Measurements from ENCODE around the gene MAPKAP1. TPM values are rescaled to one million over a fixed set of nuclear protein-coding genes. Genes with fewer than 3 reads are reported as not detected.

MAPKAP1 gene
- total and polyA plus RNA-seq, 2 of the 13 experiments (the other 11 are each of a cell fraction or from before 2014, with no cell fraction given) = 45.0 to 64.3 TPM

- in situ Hi-C loops (cut with HindIII; ENCODE audit: extremely low pct_ligation_motif_present, low pct_unique_long_range_greater_than_20kb) (no loop called here), intact Hi-C loops (cut with micrococcal nuclease; ENCODE audit: unreplicated experiment) (no loop called here)
- no peak overlapping the region for H3K9ac ChIP-seq (ENCODE audit: insufficient read depth, low read depth, low read length)
- no peaks in the 10 kb centered on the region for H3K9me3 ChIP-seq (ENCODE audit: low read length)
- H3K4me3 ChIP-seq (replicated peaks in 1 of 3; ENCODE audit: insufficient read depth in 1 of 3, low read depth in 2 of 3, low read length in 3 of 3) = no peak overlapping the region
- no peaks in the 10 kb centered on the region for H3K36me3 ChIP-seq (replicated peaks in 1 of 2; ENCODE audit: control insufficient read depth in 1 of 2, insufficient read depth in 2 of 2, low read length in 2 of 2)
- H2AFZ ChIP-seq (ENCODE audit: low read length) = no peak overlapping the region
- no peaks in the 10 kb centered on the region for H3K79me2 ChIP-seq (ENCODE audit: insufficient read depth, low read length)
- ATAC-seq (no peak), FAIRE-seq (no peak), DNase-seq (ENCODE audit: low spot score) (no peak)
- BruUV-seq (replicated peaks) = no TSS peak
- no peaks in the 10 kb centered on the region for H3K27me3 ChIP-seq (ENCODE audit: control insufficient read depth in 1 of 2, insufficient read depth in 2 of 2, low read length in 2 of 2)
- H3K4me1 ChIP-seq (ENCODE audit: insufficient read depth, low read length) = peaks cover 21% of the 10 kb centered on the region
- WGBS (ENCODE audit: low lambda C conversion rate) = 100% methylated on average over 1 of the region's 1 CpG
- CTCF ChIA-PET (ENCODE audit: low intra/inter-chr PET ratio, low total read pairs) = no interaction called here
- no peak for TF ChIP-seq NONO (IDR thresholded peaks at IDR 0.05)
- TF ChIP-seq NONO (CRISPR knock-in tag; conservative IDR thresholded peaks at IDR 0.05) = no peak
- no peak for TF ChIP-seq FOXA1 (IDR thresholded peaks at IDR 0.05)
- TF ChIP-seq FOXA1 (CRISPR knock-in tag; IDR thresholded peaks at IDR 0.05) = no peak
- TF ChIP-seq ZNF639 (CRISPR knock-in tag; conservative IDR thresholded peaks at IDR 0.05) = no peak
- TF ChIP-seq ZNF800 (CRISPR knock-in tag; IDR thresholded peaks at IDR 0.05) = no peak
- no peak for TF ChIP-seq TOE1 (CRISPR knock-in tag; IDR thresholded peaks at IDR 0.05)
- no peak for TF ChIP-seq ZNF333 (CRISPR knock-in tag; IDR thresholded peaks at IDR 0.05; ENCODE audit: borderline replicate concordance)
- no peak for TF ChIP-seq TEAD2 (CRISPR knock-in tag; IDR thresholded peaks at IDR 0.05)
- TF ChIP-seq ZNF737 (CRISPR knock-in tag; IDR thresholded peaks at IDR 0.05; ENCODE audit: borderline replicate concordance) = no peak
- TF ChIP-seq MYPOP (CRISPR knock-in tag; IDR thresholded peaks at IDR 0.05) = no peak
- TF ChIP-seq EZH2 (conservative IDR thresholded peaks at IDR 0.05; ENCODE audit: low read depth, low read length) = no peak
- TF ChIP-seq PAX8 (CRISPR knock-in tag; IDR thresholded peaks at IDR 0.05; ENCODE audit: borderline replicate concordance) = no peak
- no peak for TF ChIP-seq ZNF275 (CRISPR knock-in tag; IDR thresholded peaks at IDR 0.05; ENCODE audit: borderline replicate concordance)
- TF ChIP-seq SETDB1 (CRISPR knock-in tag; IDR thresholded peaks at IDR 0.05; ENCODE audit: borderline replicate concordance) = no peak
- no peak for TF ChIP-seq ZNF354B (CRISPR knock-in tag; IDR thresholded peaks at IDR 0.05)
- TF ChIP-seq SAP130 (CRISPR knock-in tag; IDR thresholded peaks at IDR 0.05; ENCODE audit: low read depth) = no peak
- TF ChIP-seq PTBP1 (IDR thresholded peaks at IDR 0.05; ENCODE audit: low read depth, low read length, poor library complexity, severe bottlenecking) = no peak
- TF ChIP-seq ZNF317 (CRISPR knock-in tag; IDR thresholded peaks at IDR 0.05) = no peak
- TF ChIP-seq ZSCAN25 (CRISPR knock-in tag; IDR thresholded peaks at IDR 0.05) = no peak
- no peaks in the 10 kb centered on the region for H4K20me1 ChIP-seq (ENCODE audit: insufficient read depth, low read length)
- H3K27ac ChIP-seq (ENCODE audit: extremely low read length, insufficient read depth, low read length) = no peak overlapping the region
- POLR2A ChIA-PET = no interaction called here
- no peak overlapping the region for H3K4me2 ChIP-seq (ENCODE audit: low read depth, low read length)
Measured at GRCh38 chr9:125497906-125498305, 209.1 kb downstream of the MAPKAP1 start.

Measured in HepG2 (cell line).